A549 (cell line): ENCODE results near the gene ESYT3. TPM values are rescaled to one million over a fixed set of nuclear protein-coding genes. Genes with fewer than 3 reads are reported as not detected.

Experiments
- ATAC-seq, 2 experiments: fragments of 200-7000 bp in 1 of 2; fragments of >200 bp in 1 of 2; cut with Nextera tagmentation in 1 of 2; cut with Tn5 transposase in 1 of 2; 3 replicates each; pipeline versions ENCODE4 v1.8.0 to v1.9.1; 2018 to 2020; ENCODE audit warnings: mild to moderate bottlenecking in 1 of 2, moderate library complexity in 1 of 2
- CTCF ChIA-PET: fragments of 300-600 bp; sonication (Branson Sonifier 250); formaldehyde crosslinking; extraction: SDS; loops from one replicate; lab custom pipeline; 2021; ENCODE audit warnings: antibody characterized with exemption, inconsistent platforms; lab: Yijun Ruan, JAX
- POLR2A ChIA-PET: fragments of 350-600 bp; formaldehyde crosslinking; extraction: SDS; loops from one replicate; lab custom pipeline; 2021; ENCODE audit warnings: antibody characterized with exemption, inconsistent platforms; lab: Yijun Ruan, JAX
- DNase-seq, 2 experiments: peaks; one replicate each; pipeline versions ENCODE4 v3.0.0 to v3.0.0-alpha.2; 2011 to 2016; ENCODE audit warnings: low read depth in 1 of 2, low spot score in 1 of 2
- FAIRE-seq: peaks from 2 replicates; lab custom pipeline; 2011; peaks lifted over from hg19 to GRCh38; lab: Jason Lieb, UNC
- H3K27ac ChIP-seq, 2 experiments: fragments of >200 bp; sonication (Bioruptor Twin); formaldehyde crosslinking; 3 replicates each; pipeline ENCODE4 v1.5.1; 2016 to 2017
- H3K4me1 ChIP-seq: fragments of >200 bp; sonication (Bioruptor Twin); formaldehyde crosslinking; 3 replicates; pipeline ENCODE4 v1.6.1; 2016
- H3K4me2 ChIP-seq: fragments of >200 bp; sonication (Bioruptor Twin); formaldehyde crosslinking; 3 replicates; pipeline ENCODE4 v1.6.1; 2016
- H3K4me3 ChIP-seq: fragments of >200 bp; sonication (Bioruptor Twin); formaldehyde crosslinking; 3 replicates; pipeline ENCODE4 v1.5.1; 2016
- H3K9me3 ChIP-seq: fragments of >200 bp; sonication (Bioruptor Twin); formaldehyde crosslinking; 3 replicates; pipeline ENCODE4 v1.6.1; 2016
- CBX8 ChIP-seq: fragments of 200-600 bp; sonication (generic); IDR thresholded peaks from 2 replicates; pipeline ENCODE4 v1.6.1; 2016
- CHD2 ChIP-seq: fragments of 150-350 bp; IDR thresholded peaks from 2 replicates; pipeline ENCODE4 v1.6.1; 2014; ENCODE audit warnings: low read length; ENCODE audit not compliant: partially characterized antibody
- CHD4 ChIP-seq: fragments of 200-600 bp; sonication (generic); IDR thresholded peaks from 2 replicates; pipeline ENCODE4 v1.6.1; 2016; ENCODE audit warnings: antibody characterized with exemption, mild to moderate bottlenecking, borderline replicate concordance
- CTCF ChIP-seq: fragments of >200 bp; sonication (Bioruptor Twin); formaldehyde crosslinking; IDR thresholded peaks from 3 replicates; pipeline ENCODE4 v1.5.1; 2016
- FOSB ChIP-seq: fragments of 250-450 bp; sonication (Bioruptor Pico); IDR thresholded peaks from 2 replicates; pipeline ENCODE4 v1.5.0; 2020; ENCODE audit warnings: mild to moderate bottlenecking, moderate library complexity
- GATA3 ChIP-seq: IDR thresholded peaks from 2 replicates; pipeline ENCODE4 v1.6.1; 2012; ENCODE audit warnings: borderline replicate concordance
- HDAC2 ChIP-seq: fragments of 200-600 bp; sonication (generic); IDR thresholded peaks from 2 replicates; pipeline ENCODE4 v1.6.1; 2016
- JUNB ChIP-seq: fragments of >200 bp; sonication (Bioruptor Twin); formaldehyde crosslinking; IDR thresholded peaks from 2 replicates; pipeline ENCODE4 v1.6.1; 2016
- KDM5A ChIP-seq: fragments of 200-600 bp; sonication (generic); IDR thresholded peaks from 2 replicates; pipeline ENCODE4 v1.6.1; 2016; ENCODE audit warnings: antibody characterized with exemption, mild to moderate bottlenecking
- MAFK ChIP-seq: fragments of 450-650 bp; IDR thresholded peaks from 2 replicates; pipeline ENCODE4 v1.6.1; 2014; ENCODE audit not compliant: partially characterized antibody
- MAZ ChIP-seq: fragments of 150-350 bp; IDR thresholded peaks from 2 replicates; pipeline ENCODE4 v1.6.1; 2014; ENCODE audit warnings: antibody characterized with exemption, low read depth, low read length, borderline replicate concordance
- NFE2L2 ChIP-seq: fragments of 150-350 bp; conservative IDR thresholded peaks from 2 replicates; pipeline ENCODE4 v1.6.1; 2014; ENCODE audit warnings: low read length
- NPAS2 ChIP-seq: fragments of 250-450 bp; sonication (Bioruptor Pico); IDR thresholded peaks from 2 replicates; pipeline ENCODE4 v1.8.0; 2022; ENCODE audit warnings: mild to moderate bottlenecking, moderate library complexity, borderline replicate concordance
- NR3C1 ChIP-seq: fragments of >200 bp; sonication (Bioruptor Twin); formaldehyde crosslinking; IDR thresholded peaks from 3 replicates; pipeline ENCODE4 v1.6.1; 2017
- RARB ChIP-seq: fragments of 250-450 bp; sonication (Bioruptor Pico); IDR thresholded peaks from 2 replicates; pipeline ENCODE4 v1.8.0; 2021; ENCODE audit warnings: mild to moderate bottlenecking, moderate library complexity
- RCOR1 ChIP-seq: fragments of 150-350 bp; IDR thresholded peaks from 2 replicates; pipeline ENCODE4 v1.6.1; 2014; ENCODE audit warnings: antibody characterized with exemption, low read length, low read depth
- RNF2 ChIP-seq: fragments of 200-600 bp; sonication (generic); IDR thresholded peaks from 2 replicates; pipeline ENCODE4 v1.6.1; 2016; ENCODE audit warnings: low read depth, mild to moderate bottlenecking, antibody characterized with exemption, moderate library complexity, borderline replicate concordance
- SMC3 ChIP-seq: fragments of >200 bp; sonication (Bioruptor Twin); formaldehyde crosslinking; IDR thresholded peaks from 3 replicates; pipeline ENCODE4 v1.6.1; 2018; ENCODE audit warnings: inconsistent platforms
- SREBF2 ChIP-seq: fragments of 450-650 bp; IDR thresholded peaks from 2 replicates; pipeline ENCODE4 v1.6.1; 2014; ENCODE audit warnings: mild to moderate bottlenecking, moderate library complexity
- TP53 ChIP-seq: fragments of 250-450 bp; sonication (Bioruptor Pico); IDR thresholded peaks from 2 replicates; pipeline ENCODE4 v1.5.0; 2021; ENCODE audit warnings: mild to moderate bottlenecking, moderate library complexity
- USF2 ChIP-seq: fragments of 450-650 bp; IDR thresholded peaks from 2 replicates; pipeline ENCODE4 v1.6.1; 2014; ENCODE audit warnings: antibody characterized with exemption
- ZFP36 ChIP-seq: fragments of 450-650 bp; IDR thresholded peaks from 2 replicates; pipeline ENCODE4 v1.6.1; 2014; ENCODE audit warnings: borderline replicate concordance; ENCODE audit not compliant: partially characterized antibody
- ZNF302 ChIP-seq: fragments of 250-450 bp; sonication (Bioruptor Pico); IDR thresholded peaks from 2 replicates; pipeline ENCODE4 v1.9.0; 2021; ENCODE audit warnings: inconsistent platforms, mild to moderate bottlenecking, moderate library complexity
- WGBS: methylation state at CpG from one replicate; pipeline ENCODE4 v1.1.6; 2017; ENCODE audit errors: missing lambda C conversion rate; 5-methylcytosine and 5-hydroxymethylcytosine counted together
- polyA plus RNA-seq, 4 experiments: library from polyadenylated mRNA; depleted of rRNA in 3 of 4; stranded (reverse); fragments of >200 nt; fragmentation: RNase III in 1 of 4; extraction: RNeasy Plus Mini Kit Qiagen cat#74134 plus additional on column Dnase treatment in 1 of 4; gene quantifications; 2 replicates in 3 of 4; 3 replicates in 1 of 4; pipeline ENCODE4 v1.2.3, GENCODE V29; 2011 to 2017
- TF ChIP-seq, protein P1 (sequence below): fragments of 150-350 bp; IDR thresholded peaks from 2 replicates; pipeline ENCODE4 v1.6.1; 2014; ENCODE audit warnings: low read depth, mild to moderate bottlenecking, low read length

Gene ESYT3
- polyA plus RNA-seq, 2 of the 4 experiments (the other 2 are of a cell fraction) = 0.92 to 1.7 TPM

DNA sequence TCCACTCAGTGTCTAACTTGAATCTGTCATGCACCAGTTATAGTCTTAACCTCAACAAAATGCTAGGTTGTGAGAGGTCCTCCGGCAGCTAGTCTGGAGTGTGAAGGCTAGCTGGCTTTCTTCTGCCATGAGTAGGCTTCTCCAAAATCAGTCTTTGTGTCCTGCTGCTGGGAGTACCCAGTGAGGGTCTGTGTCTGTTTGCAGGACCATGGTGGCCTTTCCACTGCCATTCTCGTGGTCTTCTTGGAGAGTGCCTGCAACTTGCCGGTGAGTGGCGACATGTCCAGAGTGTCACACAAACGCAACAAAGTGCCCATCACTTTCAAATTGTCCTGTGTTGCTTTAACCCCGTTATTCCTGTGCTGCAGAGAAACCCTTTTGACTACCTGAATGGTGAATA is 34.0 kb downstream of the ESYT3 start:
- ATAC-seq = no peak
- H3K4me2 ChIP-seq = no peak overlapping the region
- TF ChIP-seq SREBF2 (no peak), RNF2 (no peak), NFE2L2 (no peak), CTCF (no peak), TP53 (no peak), CBX8 (no peak), ZFP36 (no peak), MAZ (no peak), USF2 (no peak), JUNB (no peak), SMC3 (no peak), CHD4 (no peak), ZNF302 (no peak)
- TF ChIP-seq, all 56 proteins: peak for 0
- WGBS = 61% methylated on average over 6 of the region's 6 CpGs
- ChIA-PET POLR2A (no interaction called here), CTCF (interaction anchor here (0.9 to 2.1 kb wide), 5 partner anchors 8 to 51 kb away, joined by 3 to 13 read pairs (median 4); no protein-coding TSS in a partner anchor)
- H3K27ac ChIP-seq = no peak overlapping the region
- DNase-seq (no peak), FAIRE-seq (no peak)
- H3K4me1 ChIP-seq = no peaks in the 10 kb centered on the region; the same call in 2 of the 3 replicates
- H3K4me3 ChIP-seq = no peak overlapping the region
- H3K9me3 ChIP-seq = no peaks in the 10 kb centered on the region

DNA sequence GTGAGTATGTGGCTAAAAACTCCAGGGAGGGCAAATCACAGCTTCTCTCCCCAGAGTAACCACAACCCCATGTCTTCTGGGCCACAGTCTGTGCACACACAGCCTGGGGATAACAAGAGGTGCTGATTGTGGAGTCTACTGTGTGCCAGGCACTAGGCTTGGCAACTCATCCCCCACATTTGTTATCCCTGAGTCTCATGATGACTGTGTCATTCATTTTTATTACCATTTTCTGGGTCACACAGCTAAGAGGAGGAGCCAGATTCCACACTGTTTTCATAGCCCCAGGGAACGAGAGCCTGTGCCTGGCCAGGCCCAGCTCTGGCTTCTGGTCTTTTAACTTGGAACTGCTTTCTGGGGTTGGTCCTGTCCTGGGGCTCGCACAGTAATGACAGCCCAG is 34.5 kb downstream of the ESYT3 start:
- Histone ChIP-seq H3K9me3 (no peaks in the 10 kb centered on the region), H3K27ac (no peak overlapping the region), H3K4me3 (no peak overlapping the region), H3K4me2 (no peak overlapping the region), H3K4me1 (no peaks in the 10 kb centered on the region; the same call in 2 of the 3 replicates)
- no peak for DNase-seq
- no CpG with 5 or more reads among the region's 2 CpGs for WGBS
- TF ChIP-seq ZNF302 (no peak), FOSB (CRISPR knock-in tag) (no peak), KDM5A (no peak), JUNB (no peak), HDAC2 (no peak), CHD2 (no peak), RCOR1 (no peak), MAFK (no peak), NR3C1 (no peak), NFE2L2 (no peak), GATA3 (no peak), SREBF2 (no peak), RARB (CRISPR knock-in tag) (no peak), NPAS2 (CRISPR knock-in tag) (no peak)
- TF ChIP-seq, protein P1, sequence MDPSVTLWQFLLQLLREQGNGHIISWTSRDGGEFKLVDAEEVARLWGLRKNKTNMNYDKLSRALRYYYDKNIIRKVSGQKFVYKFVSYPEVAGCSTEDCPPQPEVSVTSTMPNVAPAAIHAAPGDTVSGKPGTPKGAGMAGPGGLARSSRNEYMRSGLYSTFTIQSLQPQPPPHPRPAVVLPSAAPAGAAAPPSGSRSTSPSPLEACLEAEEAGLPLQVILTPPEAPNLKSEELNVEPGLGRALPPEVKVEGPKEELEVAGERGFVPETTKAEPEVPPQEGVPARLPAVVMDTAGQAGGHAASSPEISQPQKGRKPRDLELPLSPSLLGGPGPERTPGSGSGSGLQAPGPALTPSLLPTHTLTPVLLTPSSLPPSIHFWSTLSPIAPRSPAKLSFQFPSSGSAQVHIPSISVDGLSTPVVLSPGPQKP = no peak
- ChIA-PET POLR2A (no interaction called here), CTCF (interaction anchor here (0.9 to 2.1 kb wide), 5 partner anchors 9 to 447 kb away, joined by 3 to 13 read pairs (median 5); no protein-coding TSS in a partner anchor)
- ATAC-seq = no peak; a peak in 1 of 6 replicates
- no peak for FAIRE-seq
